Measurements from ENCODE around the gene AFG3L2.
A peak's percentile ranks its signal among the peaks of the same experiment; 100 is the strongest.

Gene AFG3L2

GRCh38 chr18:12318857-12319256, 58.2 kb downstream of the AFG3L2 start:
- DNase-seq, result no peak

GRCh38 chr18:12318334-12318697, 58.7 kb downstream of the AFG3L2 start:
- no peak for DNase-seq

- DNase-seq, result no peak
Observed at GRCh38 chr18:12317664-12318333, 59.2 kb downstream of the AFG3L2 start.

GRCh38 chr18:12315911-12316310, 61.1 kb downstream of the AFG3L2 start:
- DNase-seq, result no peak

- no peak for DNase-seq
Observed at GRCh38 chr18:12315490-12315889, 61.5 kb downstream of the AFG3L2 start.

- DNase-seq, result no peak
Observed at GRCh38 chr18:12314591-12315305, 62.3 kb downstream of the AFG3L2 start.

DNA sequence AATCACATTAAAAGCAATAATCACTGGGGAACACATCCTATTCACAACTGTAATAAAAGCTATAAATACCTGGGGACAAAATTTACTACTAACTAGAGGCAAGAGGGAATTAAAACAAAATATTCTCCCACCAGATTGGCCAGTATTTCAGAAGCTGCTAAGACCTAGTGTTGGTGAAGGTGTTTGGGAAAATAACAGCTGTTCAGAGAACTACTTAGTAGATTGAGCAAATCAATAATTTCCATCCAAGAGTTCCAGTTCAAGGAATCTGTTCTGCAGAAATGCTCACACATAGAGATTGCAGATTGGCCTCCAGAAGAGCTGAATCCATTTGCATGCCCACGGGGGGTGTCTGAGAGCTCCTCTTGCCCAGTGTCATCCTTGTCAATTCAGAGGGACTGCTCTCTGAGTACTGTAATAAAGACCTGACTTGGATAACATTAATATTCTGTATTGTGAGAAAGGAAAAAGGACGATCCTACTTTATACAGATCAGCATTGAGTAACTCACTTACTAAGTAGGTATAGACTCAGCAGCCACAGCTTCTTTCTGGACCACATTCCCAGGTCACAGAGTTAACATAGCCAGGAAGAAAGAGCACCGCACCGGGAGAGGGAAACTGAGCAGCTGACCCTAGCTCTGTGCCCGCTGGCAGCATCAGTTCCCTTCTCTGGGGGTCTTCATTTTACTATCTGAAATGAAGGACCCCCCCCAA, 63.3 kb downstream of the AFG3L2 start:
- DNase-seq, result no peak

- no peak for DNase-seq
Observed at GRCh38 chr18:12312976-12313375, 64.1 kb downstream of the AFG3L2 start.

- DNase-seq, result no peak
Observed at GRCh38 chr18:12310762-12311161, 66.3 kb downstream of the AFG3L2 start.

- no peak for DNase-seq
Observed at GRCh38 chr18:12309683-12310198, 67.3 kb downstream of the AFG3L2 start.

GRCh38 chr18:12308386-12309100, 68.5 kb downstream of the AFG3L2 start:
- DNase-seq, result no peak

DNA sequence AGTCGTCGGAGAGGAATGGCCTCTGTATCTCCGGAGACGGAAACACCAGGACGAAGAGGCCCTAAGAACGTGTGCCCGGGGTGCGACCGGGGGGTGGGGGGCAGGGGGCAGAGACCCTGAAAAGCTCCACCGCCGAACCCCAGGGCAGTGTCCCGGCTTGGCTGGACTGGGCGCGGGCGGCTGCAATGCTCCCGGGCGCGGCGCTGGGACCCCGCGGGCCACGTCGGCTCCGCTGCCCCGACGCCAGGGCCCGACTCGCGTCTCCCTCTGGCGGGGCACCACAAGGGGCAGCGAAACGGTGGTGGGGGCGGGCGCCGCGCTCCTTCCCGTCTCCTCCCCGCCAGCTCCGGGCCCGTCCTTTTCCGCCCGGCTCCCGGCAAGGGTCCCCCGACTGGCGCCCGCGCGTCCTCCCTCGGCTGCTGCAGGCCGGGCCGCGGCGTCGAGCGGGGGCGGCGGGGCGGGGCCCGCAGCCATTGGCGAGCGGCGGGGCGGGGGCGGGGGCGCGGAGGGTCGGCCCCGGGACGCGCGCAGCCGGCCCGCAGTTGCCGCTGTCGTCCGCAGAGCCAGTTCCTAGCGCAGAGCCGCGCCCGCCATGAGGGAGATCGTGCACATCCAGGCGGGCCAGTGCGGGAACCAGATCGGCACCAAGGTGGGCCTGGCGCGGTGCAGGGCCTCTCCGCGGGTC, 69.2 kb downstream of the AFG3L2 start, which contains the start of gene TUBB6:
TSS of gene TUBB6 (plus strand) at position 541 of the 685 bp plus-strand sequence. CDS start at position 593, 52 bp downstream.
- DNase-seq, result peak; percentile 60

GRCh38 chr18:12306752-12307700, 70.0 kb downstream of the AFG3L2 start:
- no peak for DNase-seq

GRCh38 chr18:12305930-12306629, 70.9 kb downstream of the AFG3L2 start:
- DNase-seq, result no peak

DNA sequence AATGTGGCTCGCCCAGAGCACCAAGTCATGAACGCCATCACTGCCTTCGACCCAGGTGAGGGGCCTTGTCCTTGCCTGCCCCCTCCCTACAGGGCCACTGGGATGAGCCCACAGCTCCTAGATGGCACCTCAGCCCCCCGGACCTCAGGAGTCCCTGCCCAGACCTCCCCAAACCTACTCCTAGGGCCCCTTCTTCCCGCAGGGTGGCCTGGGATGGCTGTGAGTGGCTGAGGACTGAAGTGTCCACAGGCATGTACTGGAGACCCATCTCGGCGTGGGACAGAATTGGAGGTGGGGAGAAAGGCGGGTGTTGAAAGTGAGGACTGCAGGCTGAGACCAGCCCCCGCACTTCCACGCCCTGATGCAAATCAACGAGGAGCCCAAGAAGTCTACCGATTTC, 71.8 kb downstream of the AFG3L2 start:
- no peak for DNase-seq

DNA sequence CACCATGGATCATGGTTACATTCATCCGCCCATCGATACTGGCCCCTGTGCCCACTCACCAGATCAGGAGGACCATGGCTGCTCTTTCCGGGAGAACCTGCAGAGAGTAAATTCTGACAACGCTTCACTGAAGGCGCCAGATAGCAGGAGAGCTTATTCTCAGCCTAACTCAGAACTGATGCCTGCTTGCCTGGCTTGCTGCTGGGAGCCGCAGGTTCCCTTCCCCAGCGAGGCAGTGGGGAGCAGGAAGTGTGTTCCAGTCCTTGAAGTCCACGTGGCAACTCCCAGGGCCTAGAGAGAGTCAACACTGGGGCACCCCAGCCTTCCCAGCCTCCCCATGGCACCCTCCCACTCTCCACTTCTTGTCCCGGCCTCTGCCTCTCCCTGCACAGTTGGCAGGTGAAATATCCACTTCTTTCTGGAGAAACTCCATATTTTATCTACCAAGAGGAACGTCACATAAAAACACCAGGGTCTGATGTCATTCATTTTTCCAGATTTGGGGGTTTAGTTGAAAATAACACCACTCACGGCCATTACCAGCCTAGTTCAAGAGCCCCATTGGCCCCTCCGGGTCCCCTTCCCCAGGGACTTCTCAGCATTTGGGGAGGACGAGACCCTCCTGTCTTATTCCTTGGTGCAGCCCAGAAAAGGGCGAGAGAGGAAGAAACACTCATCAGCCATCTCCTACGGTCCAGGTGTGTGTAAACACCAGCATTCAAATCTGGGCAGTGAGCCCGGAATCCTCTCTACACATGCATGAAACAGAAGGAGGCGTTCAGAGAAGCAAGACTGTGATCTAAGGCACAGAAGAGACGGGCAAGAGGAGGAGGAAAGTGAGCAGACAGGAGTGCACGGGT, 72.4 kb downstream of the AFG3L2 start:
- DNase-seq, result peak; percentile 71

DNA sequence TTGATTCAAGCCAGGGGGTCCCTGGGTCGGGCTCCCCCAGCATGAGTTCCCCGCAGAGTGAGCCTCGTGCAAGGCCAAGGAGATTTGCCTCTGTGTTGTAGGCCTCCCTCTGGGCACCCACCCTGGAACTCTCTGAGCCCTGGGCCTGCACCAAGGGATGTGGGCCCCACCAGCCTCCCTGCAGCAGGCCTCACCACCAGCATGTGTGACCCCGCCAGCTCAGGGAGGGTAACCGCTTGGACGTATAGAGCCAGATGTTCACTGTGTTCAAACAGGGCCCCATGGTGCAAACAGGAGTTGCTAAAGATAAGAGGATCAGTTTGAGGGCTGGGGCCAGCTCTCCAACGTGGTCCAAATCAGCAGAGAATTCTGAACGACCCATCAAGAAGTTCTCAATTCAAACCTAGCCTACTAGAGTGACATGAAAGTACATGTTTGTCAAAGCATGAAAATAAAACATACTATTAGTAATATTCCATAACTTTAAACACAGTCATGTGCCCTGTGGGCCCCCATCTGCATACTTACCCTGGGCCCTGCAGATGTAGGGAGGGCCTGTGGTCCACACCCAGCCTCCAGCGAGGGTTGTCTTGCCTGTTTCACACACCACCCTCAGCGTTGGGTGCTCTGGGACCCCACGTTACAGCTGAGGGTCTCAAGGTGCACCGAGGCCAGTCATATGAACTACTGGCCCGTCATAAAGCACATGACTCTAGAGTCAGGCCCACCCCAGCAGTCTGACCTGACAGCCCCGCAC, 74.5 kb downstream of the AFG3L2 start:
- no peak for DNase-seq

DNA sequence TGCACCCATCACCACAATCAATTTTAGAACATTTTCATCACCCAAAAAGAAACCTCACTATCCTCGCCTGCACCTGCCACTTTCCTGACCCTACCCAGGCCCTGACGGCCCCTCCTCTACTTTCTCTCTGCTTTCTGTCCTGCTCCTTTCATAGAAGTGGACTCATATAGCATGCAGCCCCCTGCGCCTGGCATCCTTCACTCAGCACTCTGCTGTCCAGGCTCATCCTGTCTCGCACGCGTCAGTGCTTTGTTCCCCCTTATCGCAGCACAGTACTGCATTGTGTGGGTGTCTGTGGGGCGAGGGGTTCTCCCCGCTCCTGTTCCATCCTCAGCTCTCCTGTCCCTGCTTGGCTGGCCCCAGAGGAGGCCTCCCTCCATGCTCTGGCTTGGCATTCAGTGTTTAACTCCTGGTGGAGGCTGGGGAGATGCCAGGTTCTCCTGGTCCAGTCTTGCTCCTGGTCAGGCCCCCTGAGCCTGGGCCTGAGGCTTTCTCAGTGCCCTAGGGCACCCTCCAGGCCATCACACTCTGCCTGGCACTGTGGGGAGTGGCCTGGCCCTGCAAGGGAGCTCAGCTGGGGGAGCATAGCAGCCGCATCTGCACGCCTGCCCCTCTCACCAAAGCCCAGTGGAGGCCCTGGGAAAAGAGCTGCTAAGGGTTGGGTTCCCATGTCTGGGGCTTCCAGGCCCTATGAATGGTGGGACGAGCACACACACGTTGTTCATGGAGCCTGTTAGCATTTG, 75.6 kb downstream of the AFG3L2 start:
- DNase-seq, result no peak

Measured in NCI-H2171 (cell line).